Right ventricle myocardium inferior (tissue), 1 donor: ENCODE data around the gene THRB. TPM values are rescaled to one million over a fixed set of nuclear protein-coding genes. Genes with fewer than 3 reads are reported as not detected.

Source experiments
- ATAC-seq: fragments of 200-7000 bp; cut with Tn5 transposase; one replicate; pipeline ENCODE4 v1.9.1; 2020; ENCODE audit warnings: mild to moderate bottlenecking, moderate library complexity
- DNase-seq: peaks from one replicate; pipeline ENCODE4 v3.0.0; 2021; ENCODE audit errors: missing footprints
- intact Hi-C: fragments of 100-400 bp; cut with DNase I; formaldehyde crosslinking; loops from one replicate; pipeline ENCODE4 v1.11.0; 2022
- total RNA-seq: library from RNA; stranded (reverse); fragmentation: NEBNext Ultra II Directional; extraction: Animal tissue kit (Norgen Biotek cat#: 25700); gene quantifications from one replicate; pipeline ENCODE4 v1.2.1, GENCODE V29; 2021
- donor health status: DM: no; HTN: yes; CAD: no; lungs with severe emphysema.

THRB gene
- total RNA-seq, 1 donor from 2014 or later: 25.9 TPM

- ATAC-seq: no peak
- intact Hi-C loops: no loop called here
- DNase-seq: no peak
Measured at GRCh38 chr3:24199300-24199699, 295.4 kb downstream of the THRB start.

GRCh38 chr3:24198728-24199127, 295.9 kb downstream of the THRB start:
- no peak for ATAC-seq
- intact Hi-C loops: no loop called here
- DNase-seq: no peak

- DNase-seq: no peak
- intact Hi-C loops: no loop called here
- ATAC-seq: no peak
Measured at GRCh38 chr3:24197809-24198208, 296.8 kb downstream of the THRB start.

GRCh38 chr3:24196526-24196925, 298.1 kb downstream of the THRB start:
- intact Hi-C loops: no loop called here
- DNase-seq (no peak), ATAC-seq (no peak)

- intact Hi-C loops: no loop called here
- no peak for DNase-seq
- no peak for ATAC-seq
Measured at GRCh38 chr3:24195504-24196230, 299.0 kb downstream of the THRB start.

- DNase-seq (no peak), ATAC-seq (no peak)
- intact Hi-C loops: no loop called here
Measured at GRCh38 chr3:24192469-24193056, 302.1 kb downstream of the THRB start.

GRCh38 chr3:24191801-24192403, 302.7 kb downstream of the THRB start:
- intact Hi-C loops: no loop called here
- DNase-seq: no peak
- ATAC-seq: no peak

- intact Hi-C loops: no loop called here
- no peak for DNase-seq
Measured at GRCh38 chr3:24190256-24190655, 304.4 kb downstream of the THRB start.

GRCh38 chr3:24185738-24186384, 308.8 kb downstream of the THRB start:
- ATAC-seq: peak; percentile 39
- intact Hi-C loops: loop anchor here (5.0 kb wide), 1 partner anchor 311 kb away; no protein-coding TSS in a partner anchor
- no peak for DNase-seq

More at GRCh38 chr3:24190256-24190655, 304.4 kb downstream of the THRB start:
- ATAC-seq: no peak

- intact Hi-C loops: loop anchor here (5.0 kb wide), 1 partner anchor 313 kb away; no protein-coding TSS in a partner anchor
- no peak for DNase-seq
- ATAC-seq: no peak
Measured at GRCh38 chr3:24184528-24185176, 310.0 kb downstream of the THRB start.

- DNase-seq (no peak), ATAC-seq (no peak)
- intact Hi-C loops: no loop called here
Measured at GRCh38 chr3:24182756-24183155, 311.9 kb downstream of the THRB start.

- ATAC-seq (no peak), DNase-seq (no peak)
- intact Hi-C loops: no loop called here
Measured at GRCh38 chr3:24181256-24181655, 313.4 kb downstream of the THRB start.

- ATAC-seq (no peak), DNase-seq (no peak)
- intact Hi-C loops: no loop called here
Measured at GRCh38 chr3:24180616-24181015, 314.0 kb downstream of the THRB start.

GRCh38 chr3:24177201-24177600, 317.4 kb downstream of the THRB start:
- intact Hi-C loops: no loop called here
- ATAC-seq (no peak), DNase-seq (no peak)

- intact Hi-C loops: no loop called here
- ATAC-seq: no peak
- no peak for DNase-seq
Measured at GRCh38 chr3:24174614-24175013, 320.0 kb downstream of the THRB start.

GRCh38 chr3:24168977-24169376, 325.7 kb downstream of the THRB start:
- ATAC-seq: no peak
- intact Hi-C loops: no loop called here
- DNase-seq: no peak

GRCh38 chr3:24167429-24167828, 327.2 kb downstream of the THRB start:
- DNase-seq: no peak
- no peak for ATAC-seq
- intact Hi-C loops: no loop called here

- intact Hi-C loops: no loop called here
- no peak for ATAC-seq
- DNase-seq: no peak
Measured at GRCh38 chr3:24166515-24166914, 328.1 kb downstream of the THRB start.

GRCh38 chr3:24165603-24165982, 329.1 kb downstream of the THRB start:
- ATAC-seq: no peak
- intact Hi-C loops: no loop called here
- DNase-seq: no peak
